K562 (cell line): ENCODE measurements around the gene NDUFS5. TPM values are rescaled to one million over a fixed set of nuclear protein-coding genes. Genes with fewer than 3 reads are reported as not detected.

Source experiments
- CBX1 ChIP-seq: sonication (generic); IDR thresholded peaks from 2 replicates; pipeline ENCODE4 v1.6.1; 2016; ENCODE audit warnings: antibody characterized with exemption, low read depth, mild to moderate bottlenecking
- ETV1 ChIP-seq: fragments of 450-650 bp; conservative IDR thresholded peaks from 2 replicates; pipeline ENCODE4 v1.6.1; 2016; ENCODE audit warnings: missing genetic modification characterization, control low read depth, low read depth, missing compliant biosample characterization
- ETV5 ChIP-seq: sonication (generic); formaldehyde crosslinking; IDR thresholded peaks from 2 replicates; pipeline ENCODE4 v1.4.0; 2020; ENCODE audit warnings: low read depth, mild to moderate bottlenecking, missing genetic modification reagents
- FOSL1 ChIP-seq: fragments of 200-800 bp; sonication (Bioruptor generic); conservative IDR thresholded peaks from 2 replicates; pipeline ENCODE4 v1.6.1; 2016; ENCODE audit warnings: missing genetic modification characterization, missing compliant biosample characterization
- FOXP1 ChIP-seq: sonication (generic); formaldehyde crosslinking; IDR thresholded peaks from 2 replicates; pipeline ENCODE4 v1.8.0; 2022; ENCODE audit warnings: mild to moderate bottlenecking, missing genetic modification reagents
- NCOA2 ChIP-seq, 2 experiments: fragments of 450-650 bp; IDR thresholded peaks; 2 replicates each; pipeline ENCODE4 v1.6.1; 2018; ENCODE audit warnings: mild to moderate bottlenecking in 2 of 2, moderate library complexity in 1 of 2; ENCODE audit not compliant: partially characterized antibody in 2 of 2
- PML ChIP-seq: IDR thresholded peaks from 2 replicates; pipeline ENCODE4 v1.6.1; 2012; ENCODE audit warnings: low read length, inconsistent platforms
- SAFB2 ChIP-seq: fragments of 200-400 bp; formaldehyde crosslinking; IDR thresholded peaks from 2 replicates; pipeline ENCODE4 v1.6.1; 2018; ENCODE audit warnings: borderline replicate concordance, low read length, low read depth, moderate library complexity; ENCODE audit not compliant: severe bottlenecking
- SIN3A ChIP-seq, 2 experiments: fragments of 150-350 bp in 1 of 2; IDR thresholded peaks; 2 replicates each; pipeline ENCODE4 v1.6.1; 2011 to 2016; ENCODE audit warnings: borderline replicate concordance in 2 of 2, low read depth in 2 of 2, low read length in 2 of 2, mild to moderate bottlenecking in 2 of 2, moderate library complexity in 2 of 2; ENCODE audit not compliant: control insufficient read depth in 1 of 2
- U2AF1 ChIP-seq: fragments of 200-400 bp; formaldehyde crosslinking; optimal IDR thresholded peaks from 2 replicates; pipeline ENCODE3; 2017; ENCODE audit warnings: mild to moderate bottlenecking, low read depth, low read length, moderate library complexity
- ZNF224 ChIP-seq: sonication (generic); formaldehyde crosslinking; IDR thresholded peaks from 2 replicates; pipeline ENCODE4 v1.8.0; 2022; ENCODE audit warnings: mild to moderate bottlenecking, missing genetic modification reagents
- polyA plus RNA-seq, 8 experiments: library from polyadenylated mRNA; depleted of rRNA in 4 of 8; stranded (reverse) in 5 of 8; unstranded in 3 of 8; fragments of >200 nt; fragmentation: Nextera tagmentation in 2 of 8; fragmentation: Illumina TruSeq in 1 of 8; extraction: Ambion mirVana in 2 of 8; extraction: Trizol in 1 of 8; gene quantifications; 2 replicates each; pipeline versions ENCODE4 v1.2.1 to v1.2.3, GENCODE V29; 2011 to 2014; ENCODE audit warnings: inconsistent platforms in 1 of 8, missing spikeins in 1 of 8
- total RNA-seq, 7 experiments: library from RNA; depleted of rRNA in 6 of 7; stranded (reverse); fragments of >200 nt in 6 of 7; fragmentation: Illumina TruSeq in 2 of 7; extraction: Trizol in 2 of 7; gene quantifications; 2 replicates each; pipeline versions ENCODE4 v1.2.1 to v1.2.3, GENCODE V29; 2011 to 2021; ENCODE audit warnings: low replicate concordance in 1 of 7
- TF ChIP-seq, protein P1 (sequence below): fragments of 450-650 bp; IDR thresholded peaks from 2 replicates; pipeline ENCODE4 v1.6.1; 2016; ENCODE audit warnings: antibody characterized with exemption
- TF ChIP-seq, protein P2 (sequence below): sonication (generic); formaldehyde crosslinking; IDR thresholded peaks from 2 replicates; pipeline ENCODE4 v1.8.0; 2022; ENCODE audit warnings: mild to moderate bottlenecking, missing genetic modification reagents
- TF ChIP-seq, protein P3 (sequence below): sonication (generic); formaldehyde crosslinking; IDR thresholded peaks from 2 replicates; pipeline ENCODE4 v1.4.0; 2020; ENCODE audit warnings: mild to moderate bottlenecking, missing genetic modification reagents
- TF ChIP-seq, protein P4 (sequence below): fragments of 200-800 bp; sonication (Bioruptor generic); IDR thresholded peaks from 2 replicates; pipeline ENCODE4 v1.6.1; 2017; ENCODE audit warnings: missing genetic modification characterization, missing compliant biosample characterization

The NDUFS5 gene
- total and polyA plus RNA-seq, 9 of the 15 experiments (the other 6 are each of a cell fraction or from before 2014, with no cell fraction given), result 499 to 2,737 (median 1,281) TPM

DNA sequence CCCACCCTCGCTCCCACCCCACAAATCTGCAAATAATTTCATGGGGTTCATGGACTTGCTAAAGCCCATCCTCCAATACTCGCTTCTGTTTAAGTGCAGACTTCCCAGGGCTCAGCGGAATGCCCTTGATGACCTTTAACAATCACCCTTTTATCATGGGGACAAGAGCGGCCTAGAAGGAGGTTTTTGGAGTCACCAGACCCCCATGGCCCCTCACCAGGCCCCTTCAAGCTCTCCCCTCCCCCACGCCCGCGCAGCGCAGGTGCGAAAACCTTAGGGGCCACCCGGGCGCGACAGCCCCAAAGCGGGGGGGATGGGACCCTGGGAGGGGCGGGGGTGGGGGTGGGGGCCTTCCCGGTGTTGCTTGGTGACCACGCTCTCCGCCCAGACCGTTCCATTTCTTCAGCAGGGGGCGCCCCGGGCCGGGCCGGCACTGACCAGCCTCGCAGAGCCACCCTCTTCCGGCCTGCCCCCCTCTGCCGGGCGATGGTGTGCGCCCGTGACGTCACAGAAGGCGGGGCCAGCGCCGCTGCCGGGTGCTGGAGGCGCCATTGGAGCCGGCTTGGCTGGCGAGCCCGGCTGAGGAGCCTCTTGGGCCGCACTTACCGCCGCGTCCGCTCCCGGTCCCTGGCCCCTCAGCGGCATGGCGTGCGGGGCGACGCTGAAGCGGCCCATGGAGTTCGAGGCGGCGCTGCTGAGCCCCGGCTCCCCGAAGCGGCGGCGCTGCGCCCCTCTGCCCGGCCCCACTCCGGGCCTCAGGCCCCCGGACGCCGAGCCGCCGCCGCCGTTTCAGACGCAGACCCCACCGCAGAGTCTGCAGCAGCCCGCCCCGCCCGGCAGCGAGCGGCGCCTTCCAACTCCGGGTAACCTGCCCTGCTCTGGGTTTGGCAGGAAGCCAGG is 35.2 kb upstream of the NDUFS5 start, which contains the start of gene AKIRIN1 (continued):
- peak; percentile 68; the same call in 1 of the 2 replicates for TF ChIP-seq PML
- peak; percentile 96 for TF ChIP-seq U2AF1
- TF ChIP-seq, protein P1, sequence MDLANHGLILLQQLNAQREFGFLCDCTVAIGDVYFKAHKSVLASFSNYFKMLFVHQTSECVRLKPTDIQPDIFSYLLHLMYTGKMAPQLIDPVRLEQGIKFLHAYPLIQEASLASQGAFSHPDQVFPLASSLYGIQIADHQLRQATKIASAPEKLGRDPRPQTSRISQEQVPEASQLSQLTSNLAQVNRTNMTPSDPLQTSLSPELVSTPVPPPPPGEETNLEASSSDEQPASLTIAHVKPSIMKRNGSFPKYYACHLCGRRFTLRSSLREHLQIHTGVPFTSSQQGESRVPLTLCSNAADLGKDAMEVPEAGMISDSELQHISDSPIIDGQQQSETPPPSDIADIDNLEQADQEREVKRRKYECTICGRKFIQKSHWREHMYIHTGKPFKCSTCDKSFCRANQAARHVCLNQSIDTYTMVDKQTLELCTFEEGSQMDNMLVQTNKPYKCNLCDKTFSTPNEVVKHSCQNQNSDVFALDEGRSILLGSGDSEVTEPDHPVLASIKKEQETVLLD, result 0 out of 2 replicates have a peak, but pooled peaks have one; percentile 64
- 0 out of 2 replicates have a peak, but pooled peaks have one; percentile 24 for TF ChIP-seq ZNF224 (CRISPR knock-in tag)
- TF ChIP-seq ETV5 (CRISPR knock-in tag), result peak; percentile 100
- peak; percentile 70 to 78; a peak in 2 of 4 replicates for TF ChIP-seq SIN3A (IDR thresholded peaks at IDR 0.05; ENCODE audit: borderline replicate concordance in 2 of 2, control insufficient read depth in 1 of 2, low read depth in 2 of 2, low read length in 2 of 2)
- peak in 1 of 2 experiments; percentile 66 for TF ChIP-seq NCOA2 (IDR thresholded peaks at IDR 0.05; ENCODE audit: partially characterized antibody in 2 of 2)
- TF ChIP-seq ETV1 (tag), result peak; percentile 100
- TF ChIP-seq, protein P2, sequence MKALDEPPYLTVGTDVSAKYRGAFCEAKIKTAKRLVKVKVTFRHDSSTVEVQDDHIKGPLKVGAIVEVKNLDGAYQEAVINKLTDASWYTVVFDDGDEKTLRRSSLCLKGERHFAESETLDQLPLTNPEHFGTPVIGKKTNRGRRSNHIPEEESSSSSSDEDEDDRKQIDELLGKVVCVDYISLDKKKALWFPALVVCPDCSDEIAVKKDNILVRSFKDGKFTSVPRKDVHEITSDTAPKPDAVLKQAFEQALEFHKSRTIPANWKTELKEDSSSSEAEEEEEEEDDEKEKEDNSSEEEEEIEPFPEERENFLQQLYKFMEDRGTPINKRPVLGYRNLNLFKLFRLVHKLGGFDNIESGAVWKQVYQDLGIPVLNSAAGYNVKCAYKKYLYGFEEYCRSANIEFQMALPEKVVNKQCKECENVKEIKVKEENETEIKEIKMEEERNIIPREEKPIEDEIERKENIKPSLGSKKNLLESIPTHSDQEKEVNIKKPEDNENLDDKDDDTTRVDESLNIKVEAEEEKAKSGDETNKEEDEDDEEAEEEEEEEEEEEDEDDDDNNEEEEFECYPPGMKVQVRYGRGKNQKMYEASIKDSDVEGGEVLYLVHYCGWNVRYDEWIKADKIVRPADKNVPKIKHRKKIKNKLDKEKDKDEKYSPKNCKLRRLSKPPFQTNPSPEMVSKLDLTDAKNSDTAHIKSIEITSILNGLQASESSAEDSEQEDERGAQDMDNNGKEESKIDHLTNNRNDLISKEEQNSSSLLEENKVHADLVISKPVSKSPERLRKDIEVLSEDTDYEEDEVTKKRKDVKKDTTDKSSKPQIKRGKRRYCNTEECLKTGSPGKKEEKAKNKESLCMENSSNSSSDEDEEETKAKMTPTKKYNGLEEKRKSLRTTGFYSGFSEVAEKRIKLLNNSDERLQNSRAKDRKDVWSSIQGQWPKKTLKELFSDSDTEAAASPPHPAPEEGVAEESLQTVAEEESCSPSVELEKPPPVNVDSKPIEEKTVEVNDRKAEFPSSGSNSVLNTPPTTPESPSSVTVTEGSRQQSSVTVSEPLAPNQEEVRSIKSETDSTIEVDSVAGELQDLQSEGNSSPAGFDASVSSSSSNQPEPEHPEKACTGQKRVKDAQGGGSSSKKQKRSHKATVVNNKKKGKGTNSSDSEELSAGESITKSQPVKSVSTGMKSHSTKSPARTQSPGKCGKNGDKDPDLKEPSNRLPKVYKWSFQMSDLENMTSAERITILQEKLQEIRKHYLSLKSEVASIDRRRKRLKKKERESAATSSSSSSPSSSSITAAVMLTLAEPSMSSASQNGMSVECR, result peak; percentile 80; the same call in 1 of the 2 replicates
- peak; percentile 37; the same call in 1 of the 2 replicates for TF ChIP-seq FOSL1 (tag)
- TF ChIP-seq SAFB2, result no peak
- TF ChIP-seq, protein P3, sequence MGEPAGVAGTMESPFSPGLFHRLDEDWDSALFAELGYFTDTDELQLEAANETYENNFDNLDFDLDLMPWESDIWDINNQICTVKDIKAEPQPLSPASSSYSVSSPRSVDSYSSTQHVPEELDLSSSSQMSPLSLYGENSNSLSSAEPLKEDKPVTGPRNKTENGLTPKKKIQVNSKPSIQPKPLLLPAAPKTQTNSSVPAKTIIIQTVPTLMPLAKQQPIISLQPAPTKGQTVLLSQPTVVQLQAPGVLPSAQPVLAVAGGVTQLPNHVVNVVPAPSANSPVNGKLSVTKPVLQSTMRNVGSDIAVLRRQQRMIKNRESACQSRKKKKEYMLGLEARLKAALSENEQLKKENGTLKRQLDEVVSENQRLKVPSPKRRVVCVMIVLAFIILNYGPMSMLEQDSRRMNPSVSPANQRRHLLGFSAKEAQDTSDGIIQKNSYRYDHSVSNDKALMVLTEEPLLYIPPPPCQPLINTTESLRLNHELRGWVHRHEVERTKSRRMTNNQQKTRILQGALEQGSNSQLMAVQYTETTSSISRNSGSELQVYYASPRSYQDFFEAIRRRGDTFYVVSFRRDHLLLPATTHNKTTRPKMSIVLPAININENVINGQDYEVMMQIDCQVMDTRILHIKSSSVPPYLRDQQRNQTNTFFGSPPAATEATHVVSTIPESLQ, result peak; percentile 55; the same call in 1 of the 2 replicates
- 0 out of 2 replicates have a peak, but pooled peaks have one; percentile 42 for TF ChIP-seq CBX1
- TF ChIP-seq FOXP1 (CRISPR knock-in tag), result 0 out of 2 replicates have a peak, but pooled peaks have one; percentile 35
- TF ChIP-seq, protein P4, sequence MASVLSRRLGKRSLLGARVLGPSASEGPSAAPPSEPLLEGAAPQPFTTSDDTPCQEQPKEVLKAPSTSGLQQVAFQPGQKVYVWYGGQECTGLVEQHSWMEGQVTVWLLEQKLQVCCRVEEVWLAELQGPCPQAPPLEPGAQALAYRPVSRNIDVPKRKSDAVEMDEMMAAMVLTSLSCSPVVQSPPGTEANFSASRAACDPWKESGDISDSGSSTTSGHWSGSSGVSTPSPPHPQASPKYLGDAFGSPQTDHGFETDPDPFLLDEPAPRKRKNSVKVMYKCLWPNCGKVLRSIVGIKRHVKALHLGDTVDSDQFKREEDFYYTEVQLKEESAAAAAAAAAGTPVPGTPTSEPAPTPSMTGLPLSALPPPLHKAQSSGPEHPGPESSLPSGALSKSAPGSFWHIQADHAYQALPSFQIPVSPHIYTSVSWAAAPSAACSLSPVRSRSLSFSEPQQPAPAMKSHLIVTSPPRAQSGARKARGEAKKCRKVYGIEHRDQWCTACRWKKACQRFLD, result peak; percentile 96
